HS-5 (cell line): ENCODE data around the gene PTPN14.

Source experiments
- DNase-seq: peaks from one replicate; pipeline ENCODE4 v3.0.0-alpha.2; 2012; ENCODE audit warnings: low read depth

Gene PTPN14

DNA sequence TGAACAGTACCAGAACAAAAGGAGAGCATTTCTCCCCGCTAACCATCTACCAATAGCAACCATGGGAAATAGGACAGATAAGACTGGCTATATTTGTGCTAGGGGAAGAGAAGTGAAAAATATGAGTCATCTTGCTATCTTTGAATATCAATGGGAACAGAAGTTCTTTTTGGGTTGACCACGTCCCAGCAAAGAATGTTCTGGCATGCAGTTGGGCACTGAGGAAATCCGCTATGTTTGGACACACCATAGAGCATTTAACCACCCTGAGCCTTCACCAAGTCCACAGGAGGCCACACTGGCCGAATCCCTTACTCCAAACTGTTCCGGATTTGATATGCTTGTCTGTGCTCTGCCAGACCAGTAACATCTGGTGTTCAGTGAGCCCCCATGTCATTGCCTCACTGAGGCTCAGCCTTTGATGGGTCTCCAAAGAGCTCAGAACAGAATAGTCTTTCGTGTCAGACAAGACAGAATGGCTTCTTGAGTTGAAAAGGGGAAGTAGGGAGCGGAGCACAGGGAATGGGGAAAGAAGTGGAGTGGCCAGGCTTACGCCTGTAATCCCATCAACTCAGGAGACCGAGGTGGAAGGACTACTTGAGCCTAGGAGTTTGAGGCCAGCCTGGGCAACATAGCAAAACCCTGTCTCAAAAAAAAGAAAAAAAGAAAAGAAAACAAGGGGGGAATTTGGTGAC lies 189.1 kb downstream of the PTPN14 start:
- no peak for DNase-seq

DNA sequence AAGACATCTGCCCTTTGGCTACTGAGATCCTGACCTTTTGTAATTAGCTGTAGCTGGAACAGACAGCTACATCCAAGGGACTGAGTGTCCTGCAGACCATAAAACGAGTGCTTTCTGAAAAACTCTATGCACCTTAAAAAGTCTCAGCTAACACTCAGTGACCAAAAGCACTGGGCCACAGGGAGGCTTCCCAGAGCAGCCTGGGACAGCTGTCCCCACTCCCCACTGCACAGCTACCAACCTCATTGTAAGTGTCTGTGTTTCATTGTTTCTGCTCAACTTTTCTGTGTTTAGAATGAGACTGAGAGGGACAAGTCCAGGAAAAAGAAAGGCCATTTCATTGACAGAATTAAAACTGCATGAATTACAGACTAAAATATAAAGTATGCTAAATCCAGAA lies 189.8 kb downstream of the PTPN14 start:
- DNase-seq = no peak

DNA sequence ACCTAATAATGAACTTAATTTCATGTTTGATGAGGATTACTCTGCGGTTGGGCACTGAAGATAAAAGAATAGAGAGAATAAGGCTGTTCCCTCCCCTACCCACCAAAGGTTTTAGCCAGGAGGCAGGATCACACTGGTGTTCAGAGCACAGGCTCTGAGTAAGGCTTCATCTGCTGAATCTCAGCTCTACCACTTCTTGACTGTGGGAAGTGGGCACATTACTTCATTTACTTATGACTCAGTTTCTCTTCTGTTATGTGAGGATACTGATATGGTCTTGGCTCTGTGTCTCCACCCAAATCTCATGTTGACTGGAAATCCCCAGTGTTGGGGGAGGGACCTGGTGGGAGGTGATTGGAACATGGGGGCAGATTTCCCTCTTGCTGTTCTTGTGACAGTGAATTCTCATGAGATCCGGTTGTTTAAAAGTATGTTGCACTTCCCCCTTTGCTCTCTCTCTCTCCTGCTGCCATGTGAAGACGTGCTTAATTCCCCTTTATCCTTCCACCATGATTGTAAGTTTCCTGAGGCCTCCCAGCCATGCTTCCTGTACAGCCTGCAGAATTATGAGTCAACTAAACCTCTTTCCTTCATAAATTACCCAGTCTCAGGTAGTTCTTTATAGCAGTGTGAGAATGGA lies 190.8 kb downstream of the PTPN14 start:
- no peak for DNase-seq

DNA sequence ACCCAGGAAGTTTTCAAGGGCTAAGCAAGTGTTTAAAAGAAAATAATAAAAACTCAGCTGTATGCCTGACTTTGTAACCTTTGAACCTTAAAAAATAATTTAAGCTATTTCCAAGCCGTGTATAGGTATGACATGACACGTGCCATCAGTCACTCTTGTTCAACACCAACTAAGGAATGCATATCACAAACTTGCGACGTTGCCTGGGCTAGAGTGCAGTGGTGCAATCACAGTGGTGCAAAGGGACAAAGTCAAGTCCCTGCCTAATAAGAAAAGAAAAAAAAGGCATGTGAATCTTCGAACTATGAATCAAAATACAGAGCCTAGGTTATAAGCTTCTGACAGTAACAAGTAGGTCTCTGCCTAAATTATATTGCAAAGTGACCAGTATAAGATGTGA lies 191.3 kb downstream of the PTPN14 start:
- no peak for DNase-seq

DNA sequence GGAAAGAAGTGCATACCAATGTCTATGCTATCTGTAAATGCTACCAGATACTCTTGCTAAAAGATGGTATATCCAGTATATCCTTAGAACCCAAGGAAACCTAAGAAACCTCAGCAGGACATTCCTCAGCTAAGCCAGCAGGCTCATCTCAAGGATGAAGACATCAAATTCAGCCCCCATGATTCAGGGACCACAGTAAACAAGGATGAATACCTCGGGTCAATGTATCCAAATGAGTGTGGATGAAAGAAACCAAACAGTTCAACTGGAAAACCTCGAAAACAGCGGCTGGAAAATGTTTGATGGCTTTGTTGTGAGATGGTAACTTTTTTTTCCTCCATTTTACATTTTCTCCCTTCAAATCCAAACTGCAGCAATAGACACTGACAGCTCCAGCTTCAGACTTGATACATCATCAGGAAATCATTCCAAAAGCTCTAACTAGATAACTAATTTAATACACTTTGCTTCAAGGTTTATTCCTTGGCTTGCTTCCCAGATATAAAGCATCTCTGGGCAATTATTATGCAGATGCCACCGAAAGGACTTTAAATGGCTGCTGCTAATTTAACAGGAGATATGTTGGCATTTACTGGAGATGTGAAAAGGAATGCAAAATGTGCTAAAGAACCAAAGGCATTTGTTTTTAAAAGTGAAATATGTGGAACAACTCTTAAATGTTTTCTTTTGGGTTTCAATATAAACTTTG lies 196.8 kb downstream of the PTPN14 start:
- no peak for DNase-seq

DNA sequence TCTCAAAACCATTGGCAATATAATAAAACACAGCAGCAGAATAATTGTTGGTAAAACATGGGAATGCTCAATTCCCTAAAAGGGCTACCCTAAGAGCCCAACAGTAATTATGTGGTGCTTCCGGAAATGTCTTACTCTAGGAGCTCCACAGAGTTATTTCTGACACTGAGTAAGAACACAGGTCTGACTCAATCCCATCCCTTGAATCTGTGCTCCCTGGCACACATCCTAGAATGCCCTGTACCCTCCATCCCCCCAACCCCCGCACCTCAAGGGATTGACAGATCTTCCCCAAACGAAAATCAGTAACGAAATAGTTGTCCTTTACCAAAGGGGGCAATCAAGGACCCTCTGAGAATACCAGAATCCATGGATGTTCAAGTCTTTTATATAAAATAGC lies 198.6 kb downstream of the PTPN14 start:
- DNase-seq = no peak

DNA sequence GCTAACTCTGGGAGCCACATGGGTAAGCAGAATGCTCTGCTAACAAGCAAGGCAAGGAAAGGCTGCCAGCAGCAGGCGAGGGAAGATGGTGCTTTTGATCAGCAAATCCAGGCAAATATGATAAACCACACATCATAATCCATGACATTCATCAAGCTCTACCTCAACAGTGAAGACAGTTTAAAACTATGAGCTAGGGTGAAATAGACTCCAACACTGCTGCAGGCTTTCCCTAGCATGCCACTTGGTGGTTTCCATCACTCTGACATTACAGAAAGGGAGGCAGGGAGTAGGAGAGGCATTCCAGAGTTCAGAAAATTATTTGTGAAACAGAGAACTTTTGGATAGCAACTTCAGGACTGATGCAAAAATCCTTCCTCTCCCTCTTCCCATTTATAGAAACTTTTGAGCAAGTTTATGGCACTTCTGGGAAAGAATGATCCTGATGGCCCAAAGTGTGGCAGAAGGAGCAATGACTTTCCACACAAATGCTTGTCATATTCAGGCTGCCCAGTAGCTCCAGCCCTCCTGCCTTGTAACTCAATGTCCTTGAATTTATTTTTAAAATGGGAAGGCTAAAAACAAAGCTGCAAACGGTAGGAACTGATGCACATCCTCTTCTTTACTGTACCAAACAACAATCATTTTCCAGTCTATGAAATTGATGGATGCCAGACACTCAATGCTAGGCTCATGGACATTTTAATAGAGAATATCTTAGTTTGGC lies 199.7 kb downstream of the PTPN14 start:
- no peak for DNase-seq

DNA sequence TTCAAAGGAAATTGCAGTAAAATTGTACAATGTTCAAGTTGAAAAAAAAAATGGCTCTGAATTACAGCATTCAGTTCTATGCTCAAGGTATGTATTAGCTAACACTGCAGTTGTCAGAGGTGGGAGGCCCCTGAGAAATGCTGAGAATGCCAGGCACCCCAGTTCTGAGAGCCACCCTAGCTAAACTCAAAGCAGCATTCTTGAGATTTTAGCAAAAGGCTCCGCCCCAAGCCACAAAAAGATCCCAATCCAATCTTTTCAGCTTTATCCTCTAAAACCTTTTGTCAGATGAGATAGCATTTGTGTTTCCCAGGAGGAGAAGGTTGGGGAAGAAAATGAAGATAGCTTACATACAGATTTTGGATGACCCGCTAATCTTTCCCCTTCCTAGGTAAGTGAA lies 201.6 kb downstream of the PTPN14 start:
- no peak for DNase-seq

DNA sequence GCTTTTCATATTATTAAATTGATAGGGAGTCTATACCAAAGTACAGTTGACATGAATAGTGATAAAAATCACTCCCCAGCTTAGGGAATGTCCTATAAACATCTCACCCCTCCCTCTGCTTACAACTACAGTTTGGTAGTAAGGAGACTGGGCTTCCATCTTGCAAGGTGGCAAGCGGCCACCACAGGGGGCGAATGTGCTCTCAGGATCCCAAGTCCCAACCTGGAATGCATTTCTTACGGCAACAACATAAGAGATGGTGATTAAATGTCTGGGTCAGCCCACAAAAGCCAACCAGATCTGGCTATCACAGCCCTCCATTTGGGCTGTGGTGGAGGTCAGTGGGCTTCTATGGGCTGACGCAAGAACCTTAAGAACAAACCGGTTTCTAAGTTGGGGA lies 202.4 kb downstream of the PTPN14 start:
- DNase-seq = no peak

DNA sequence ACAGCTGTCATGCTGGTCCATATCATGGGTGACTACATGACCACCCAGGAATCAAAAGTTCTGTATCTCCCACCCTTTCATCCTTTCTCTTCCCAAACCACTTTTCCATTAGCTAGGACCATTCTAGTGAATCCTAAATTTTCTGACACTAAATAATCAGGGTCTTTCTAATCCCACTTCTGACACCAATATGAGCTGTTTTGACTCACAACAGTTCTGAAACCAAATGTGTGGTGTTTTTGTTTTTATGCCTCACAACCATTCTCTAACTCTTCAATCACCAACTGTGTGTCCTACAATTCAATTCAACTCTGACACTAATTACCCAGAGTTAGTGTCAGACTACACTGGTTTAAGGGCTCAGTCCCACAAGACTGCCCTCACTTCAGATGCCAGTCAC lies 206.5 kb downstream of the PTPN14 start:
- no peak for DNase-seq

DNA sequence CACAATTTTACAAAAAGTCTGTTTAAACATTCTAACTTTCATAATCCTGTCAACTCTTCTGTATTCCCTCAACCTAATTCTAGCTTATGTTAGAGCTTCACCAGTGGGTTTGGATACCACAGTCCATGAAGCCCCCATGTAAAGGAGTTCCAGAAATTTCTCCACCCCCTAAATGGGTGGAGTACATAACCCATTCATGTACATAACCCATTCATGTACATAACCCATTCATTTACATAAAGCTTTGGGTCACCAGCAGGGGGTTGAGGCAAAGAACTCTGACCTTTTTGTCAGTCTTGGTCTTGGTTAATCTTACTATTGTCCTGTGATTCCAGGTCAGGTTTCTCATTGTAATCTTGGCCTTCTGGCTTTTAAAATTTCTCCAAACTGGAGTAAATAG lies 208.9 kb downstream of the PTPN14 start:
- DNase-seq = no peak

DNA sequence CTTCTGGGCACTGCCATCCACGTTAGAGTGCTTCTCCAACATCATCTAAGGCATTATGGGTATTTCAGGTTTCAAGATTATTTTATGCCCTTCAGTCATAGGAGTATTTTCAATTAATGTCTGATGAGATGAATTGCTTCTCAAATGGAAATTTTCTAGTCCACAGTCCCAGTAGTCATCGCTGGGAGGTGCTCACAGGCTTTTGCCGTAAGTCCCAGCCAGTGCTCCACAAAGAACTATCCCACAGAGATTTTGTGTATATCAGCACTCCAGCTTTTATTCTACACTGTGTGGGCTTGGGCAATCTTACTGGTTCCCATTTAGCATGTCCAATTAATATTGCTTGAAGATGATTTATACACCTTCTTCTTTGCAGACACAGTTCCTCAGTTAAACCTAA lies 209.5 kb downstream of the PTPN14 start:
- no peak for DNase-seq

DNA sequence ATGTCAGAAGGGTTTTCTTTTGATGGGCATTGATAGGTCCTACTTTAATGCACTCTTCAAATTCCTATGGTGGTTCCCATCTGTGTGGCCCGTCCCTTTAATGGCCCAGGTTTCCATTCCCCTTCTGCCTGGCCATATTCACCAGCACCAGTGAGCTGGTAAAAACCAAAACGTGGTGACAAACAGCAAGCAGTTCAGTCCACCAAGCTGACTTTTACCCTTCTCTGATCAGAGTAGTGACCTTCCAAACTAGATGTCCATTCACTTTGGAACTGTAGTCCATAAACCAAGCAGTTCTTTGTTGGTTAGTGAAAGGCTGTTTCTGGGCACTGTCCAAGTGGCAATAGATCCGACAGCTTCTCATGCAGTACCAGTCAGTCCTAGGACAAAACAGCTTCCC lies 209.9 kb downstream of the PTPN14 start:
- DNase-seq = no peak

DNA sequence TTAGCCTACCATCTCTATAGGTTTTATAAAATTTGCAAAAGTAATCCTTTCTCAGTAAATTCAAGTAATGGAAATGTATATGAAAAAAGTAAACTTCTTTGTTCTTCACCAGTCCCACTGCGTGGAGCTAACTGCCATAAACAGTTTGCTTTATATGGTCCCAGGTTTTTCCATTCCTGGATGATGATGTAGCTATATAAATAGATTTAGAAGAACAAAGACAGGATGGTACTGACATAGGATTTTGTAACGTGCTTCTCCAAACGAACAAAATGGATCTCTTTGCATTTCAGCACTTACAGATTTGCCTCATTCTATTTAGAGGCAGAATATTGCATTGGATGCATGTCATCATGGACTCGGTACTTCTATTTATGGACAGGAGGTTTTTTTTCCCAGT lies 213.2 kb downstream of the PTPN14 start:
- no peak for DNase-seq

DNA sequence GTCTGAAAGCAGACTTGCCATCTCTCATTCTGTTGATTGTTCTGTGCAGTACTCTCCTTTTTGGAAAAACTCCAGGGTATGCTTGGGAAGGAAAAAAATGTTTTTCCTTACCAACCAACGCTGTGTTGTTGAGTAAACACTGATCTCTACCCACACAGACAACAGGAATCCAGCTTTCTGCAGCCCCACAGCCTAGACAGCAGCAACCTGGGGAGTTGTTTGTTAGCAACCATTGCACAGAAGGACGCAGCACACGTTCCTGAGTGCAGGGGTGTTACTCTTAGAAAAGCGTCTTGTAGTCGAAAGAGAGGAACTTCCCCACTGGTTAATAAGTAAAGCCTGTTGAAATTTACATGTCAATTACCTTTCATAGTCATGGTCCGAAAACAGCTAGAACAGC lies 213.9 kb downstream of the PTPN14 start:
- no peak for DNase-seq

DNA sequence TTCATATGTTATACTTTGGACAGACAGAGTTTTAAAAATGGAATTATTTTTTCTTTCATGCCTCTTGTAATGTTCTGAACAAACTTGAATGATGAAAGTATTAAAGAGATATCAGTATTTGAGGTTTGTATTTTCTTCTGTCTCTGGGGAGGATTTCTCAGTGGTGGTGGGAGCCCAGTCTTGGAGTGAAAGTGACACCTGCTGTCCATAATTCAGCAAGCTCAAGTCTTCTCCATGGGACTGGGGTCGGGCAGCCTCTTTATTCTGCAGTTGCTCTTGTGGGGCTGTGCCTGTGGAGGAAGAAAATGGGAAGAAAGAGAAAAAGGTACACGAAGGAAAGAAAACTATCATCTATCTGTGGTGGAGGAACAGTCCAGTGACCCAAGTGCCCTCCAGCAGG lies 214.4 kb downstream of the PTPN14 start:
- DNase-seq = no peak

DNA sequence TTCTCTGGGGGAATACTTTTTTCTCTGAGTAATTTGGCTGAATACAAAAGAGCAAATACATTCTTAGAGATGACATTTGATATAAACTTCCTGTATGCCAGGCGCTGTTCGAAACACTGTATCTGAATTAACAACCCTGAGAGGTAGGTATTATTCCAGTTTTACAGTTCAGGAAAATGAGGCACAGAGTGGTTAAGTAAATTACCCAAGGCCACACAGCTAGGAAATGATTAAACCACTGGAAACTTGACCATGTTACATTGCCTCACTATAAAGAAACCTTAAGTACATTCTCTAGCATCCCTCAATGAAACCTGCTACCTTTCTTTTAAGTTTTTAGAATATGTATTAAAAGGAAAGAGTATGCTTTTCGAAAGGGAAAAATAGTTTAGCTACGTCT lies 215.8 kb downstream of the PTPN14 start:
- DNase-seq = no peak

DNA sequence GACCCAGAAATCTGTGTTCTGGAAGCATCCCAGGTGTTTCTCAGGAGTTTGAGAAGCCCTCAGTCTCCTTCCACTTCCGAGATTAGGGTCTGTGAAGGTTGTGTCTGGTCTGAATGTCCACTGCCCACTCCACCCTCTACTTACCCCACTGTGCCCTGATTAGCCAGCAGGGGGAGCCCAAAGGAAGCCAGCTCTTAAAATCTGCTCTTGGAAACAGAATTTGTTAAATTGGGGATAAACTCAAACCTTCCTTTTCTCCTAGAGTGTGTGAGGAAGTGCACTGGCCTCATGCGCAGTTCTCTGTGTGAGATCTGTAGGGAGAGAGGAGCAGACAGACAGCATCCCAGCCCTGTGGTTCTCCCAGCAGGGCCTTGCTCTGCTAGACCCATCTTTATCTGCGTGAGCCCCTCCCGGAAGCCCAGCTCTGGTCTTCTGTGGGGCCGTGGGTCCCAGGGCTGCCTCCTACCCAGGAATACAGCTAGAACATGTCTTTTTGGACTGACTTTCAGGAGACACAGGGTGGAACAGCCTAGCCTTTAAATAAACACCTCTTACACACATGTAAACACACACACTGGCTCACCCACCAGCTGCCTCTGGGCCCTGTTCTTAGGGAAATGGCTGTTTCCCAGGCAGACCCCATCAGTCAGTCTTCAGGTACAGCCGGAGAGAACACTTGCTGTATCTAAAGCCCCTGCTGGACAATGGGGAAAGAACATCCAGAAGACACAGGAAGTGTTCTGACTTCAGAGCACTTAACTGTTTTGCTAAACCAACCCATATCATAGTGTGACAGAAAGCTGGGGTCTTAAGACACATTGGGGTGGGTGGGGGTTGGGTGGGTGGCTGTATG lies 218.2 kb downstream of the PTPN14 start:
- peak; percentile 29 for DNase-seq

DNA sequence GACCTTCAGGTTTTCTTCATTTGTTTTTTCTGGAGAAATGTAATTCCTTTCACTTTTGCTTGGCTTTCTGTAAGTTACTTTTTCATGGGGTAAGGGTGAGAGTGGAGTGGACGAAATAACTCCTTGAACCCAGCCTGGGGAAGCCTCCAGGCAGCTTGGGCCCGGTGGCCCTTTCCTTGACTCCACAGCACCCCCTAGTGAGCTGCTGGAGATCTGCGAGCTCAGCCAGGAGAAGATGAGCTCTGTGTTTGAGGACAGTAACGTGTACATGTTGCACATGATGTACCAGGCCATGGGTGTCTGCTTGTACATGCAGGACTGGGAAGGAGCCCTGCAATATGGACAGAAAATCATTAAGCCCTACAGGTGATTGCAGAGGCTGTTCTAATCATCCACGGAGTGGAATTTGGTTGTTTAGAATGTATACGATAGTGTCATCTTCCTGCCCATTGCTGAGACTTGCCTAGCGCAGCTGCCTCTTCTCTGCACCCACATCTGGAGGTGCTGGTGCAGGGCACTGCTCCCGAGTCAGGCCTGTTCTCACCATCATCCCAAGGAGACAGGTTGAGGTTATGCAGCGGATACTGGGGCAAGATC lies 219.5 kb downstream of the PTPN14 start:
- DNase-seq = no peak

DNA sequence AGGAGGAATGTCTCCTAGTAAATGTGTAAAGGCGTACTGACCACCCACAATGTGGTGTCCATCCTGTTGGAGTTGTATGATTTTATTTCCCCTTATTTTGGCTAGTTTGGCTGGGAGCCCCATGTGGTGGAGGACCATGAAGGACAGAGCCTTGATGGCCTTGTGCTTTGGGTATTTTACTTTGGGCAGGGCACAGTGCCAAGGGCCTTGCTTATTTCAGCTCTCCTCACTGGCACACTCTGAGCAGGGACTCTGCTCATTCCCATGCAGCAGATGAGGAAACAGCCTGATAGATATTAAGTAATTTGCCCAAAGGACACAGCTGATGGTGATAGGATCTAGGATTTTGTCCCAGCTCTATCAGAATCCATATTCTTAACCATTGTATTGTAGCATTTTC lies 220.2 kb downstream of the PTPN14 start:
- DNase-seq = no peak

DNA sequence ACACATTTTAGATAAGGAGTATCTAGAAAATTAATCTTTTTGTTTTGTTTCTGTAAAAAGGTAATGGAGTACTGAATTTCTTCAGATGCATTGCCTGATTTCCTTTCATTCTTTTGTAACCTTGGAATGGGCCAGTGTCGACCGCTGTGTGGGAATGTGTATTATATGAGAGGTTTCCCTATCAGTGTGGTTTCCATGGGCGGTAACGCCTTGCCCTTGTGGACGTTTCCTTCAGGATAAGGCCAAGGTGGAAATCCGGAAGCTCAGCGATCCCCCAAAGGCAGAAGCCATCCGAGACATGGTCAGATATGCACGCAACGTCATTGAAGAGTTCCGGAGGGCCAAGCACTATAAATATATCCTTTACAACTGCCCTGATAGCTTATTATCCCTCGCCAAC lies 220.7 kb downstream of the PTPN14 start:
- no peak for DNase-seq

DNA sequence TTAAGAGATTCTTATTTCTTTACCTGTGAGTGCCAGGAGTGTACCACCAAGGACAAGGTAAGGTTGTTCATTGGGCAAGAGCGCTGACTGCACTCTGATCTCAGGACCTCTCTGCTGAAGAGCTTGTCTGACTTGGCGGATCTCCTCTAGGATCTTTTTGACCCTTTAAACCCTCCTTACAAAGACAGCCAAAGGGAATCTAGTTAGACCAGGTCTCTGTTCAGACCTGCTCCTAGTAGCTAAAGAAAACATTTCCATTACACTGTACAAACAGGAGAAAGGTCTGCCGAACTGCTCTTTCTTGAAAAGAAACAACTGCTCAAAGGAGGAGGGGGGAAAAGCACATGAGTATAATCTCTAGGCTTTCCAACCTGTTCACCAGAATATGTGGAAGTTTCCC lies 221.2 kb downstream of the PTPN14 start:
- DNase-seq = no peak
